IPS-18c (cell line): ENCODE results near the gene RPS16.

Experiments used
- H3K4me3 ChIP-seq: 2 replicates; pipeline ENCODE4 v1.7.0; 2013; ENCODE audit warnings: low read depth, mild to moderate bottlenecking, low read length, moderate library complexity; ENCODE audit not compliant: insufficient read depth
- H3K9me3 ChIP-seq: one replicate; pipeline ENCODE4 v1.6.1; 2013; ENCODE audit warnings: mild to moderate bottlenecking, low read length, moderate library complexity; ENCODE audit not compliant: control insufficient read depth, insufficient read depth

RPS16 gene

GRCh38 chr19:39412100-39412866 lies 23.5 kb downstream of the RPS16 start, which contains the start of gene PLEKHG2:
Gene PLEKHG2, plus strand, starts transcription at chr19:39412669. Its CDS starts 1,418 bp downstream, at chr19:39414087.
- peak within 1 kb of the TSS; percentile 96 for H3K4me3 ChIP-seq
- no peaks in the 10 kb centered on the region for H3K9me3 ChIP-seq

- H3K9me3 ChIP-seq = no peaks in the 10 kb centered on the region
- H3K4me3 ChIP-seq = peak overlapping the region; percentile 35; the same call in 1 of the 2 replicates
These were observed 24.0 kb downstream of the RPS16 start for GRCh38 chr19:39411832-39412099.

GRCh38 chr19:39411081-39411831 lies 24.5 kb downstream of the RPS16 start:
- Histone ChIP-seq H3K4me3 (peak overlapping the region; percentile 51), H3K9me3 (no peaks in the 10 kb centered on the region)

- Histone ChIP-seq H3K4me3 (peak overlapping the region; percentile 51), H3K9me3 (no peaks in the 10 kb centered on the region)
These were observed 25.0 kb downstream of the RPS16 start for GRCh38 chr19:39410831-39411080.

GRCh38 chr19:39410017-39410830 lies 25.5 kb downstream of the RPS16 start:
- peak overlapping the region; percentile 51 for H3K4me3 ChIP-seq

GRCh38 chr19:39409208-39410016 lies 26.3 kb downstream of the RPS16 start:
- Histone ChIP-seq H3K9me3 (no peaks in the 10 kb centered on the region), H3K4me3 (peak overlapping the region; percentile 51)

More at GRCh38 chr19:39410017-39410830, 25.5 kb downstream of the RPS16 start:
- H3K9me3 ChIP-seq = no peaks in the 10 kb centered on the region

- no peak overlapping the region; the same call in 1 of the 2 replicates for H3K4me3 ChIP-seq
- H3K9me3 ChIP-seq = no peaks in the 10 kb centered on the region
These were observed 27.1 kb downstream of the RPS16 start for GRCh38 chr19:39408392-39409207.

GRCh38 chr19:39407660-39408391 lies 27.9 kb downstream of the RPS16 start:
- H3K4me3 ChIP-seq = peak overlapping the region; percentile 84

GRCh38 chr19:39407410-39407659 lies 28.4 kb downstream of the RPS16 start:
- H3K4me3 ChIP-seq = peak overlapping the region; percentile 84

More at GRCh38 chr19:39407660-39408391, 27.9 kb downstream of the RPS16 start:
- no peaks in the 10 kb centered on the region for H3K9me3 ChIP-seq

GRCh38 chr19:39406656-39407409 lies 28.9 kb downstream of the RPS16 start, which contains the start of gene ZFP36:
Gene ZFP36, plus strand, starts transcription at chr19:39406847. Its CDS starts 58 bp downstream, at chr19:39406905.
- no peaks in the 10 kb centered on the region for H3K9me3 ChIP-seq
- H3K4me3 ChIP-seq = peak within 1 kb of the TSS; percentile 84

More at GRCh38 chr19:39407410-39407659, 28.4 kb downstream of the RPS16 start:
- H3K9me3 ChIP-seq = no peaks in the 10 kb centered on the region

GRCh38 chr19:39405958-39406655 lies 29.6 kb downstream of the RPS16 start:
- Histone ChIP-seq H3K4me3 (peak overlapping the region; percentile 46; the same call in 1 of the 2 replicates), H3K9me3 (no peaks in the 10 kb centered on the region)

- Histone ChIP-seq H3K9me3 (no peaks in the 10 kb centered on the region), H3K4me3 (no peak overlapping the region)
These were observed 30.3 kb downstream of the RPS16 start for GRCh38 chr19:39405261-39405957.

- H3K4me3 ChIP-seq = peak overlapping the region; percentile 68
- peaks cover 2% of the 10 kb centered on the region for H3K9me3 ChIP-seq
These were observed 32.1 kb downstream of the RPS16 start for GRCh38 chr19:39403331-39404312.
